HepG2 (cell line): Measurements from ENCODE around the gene TM7SF3. TPM values are rescaled to one million over a fixed set of nuclear protein-coding genes. Genes with fewer than 3 reads are reported as not detected.
A peak's percentile ranks its signal among the peaks of the same experiment; 100 is the strongest.

Source experiments
- FLYWCH1 ChIP-seq: sonication (generic); formaldehyde crosslinking; IDR thresholded peaks from 2 replicates; pipeline ENCODE4 v1.8.1; 2023; ENCODE audit warnings: mild to moderate bottlenecking, missing genetic modification reagents
- GPBP1L1 ChIP-seq: sonication (generic); formaldehyde crosslinking; IDR thresholded peaks from 2 replicates; pipeline ENCODE4 v1.5.0; 2020; ENCODE audit warnings: mild to moderate bottlenecking, missing genetic modification reagents
- IKZF4 ChIP-seq: sonication (generic); formaldehyde crosslinking; IDR thresholded peaks from 2 replicates; pipeline ENCODE4 v1.5.1; 2020; ENCODE audit warnings: borderline replicate concordance, mild to moderate bottlenecking, low read depth, missing genetic modification reagents; ENCODE audit errors: not compliant biosample characterization
- KMT2B ChIP-seq: IDR thresholded peaks from 2 replicates; pipeline ENCODE4 v1.6.1; 2016; ENCODE audit warnings: missing genetic modification reagents, missing compliant biosample characterization
- PAWR ChIP-seq: sonication (generic); formaldehyde crosslinking; IDR thresholded peaks from 2 replicates; pipeline ENCODE4 v1.4.0; 2020; ENCODE audit warnings: missing genetic modification reagents, mild to moderate bottlenecking, borderline replicate concordance
- SMAD9 ChIP-seq: sonication (generic); formaldehyde crosslinking; IDR thresholded peaks from 2 replicates; pipeline ENCODE4 v1.5.1; 2020; ENCODE audit warnings: mild to moderate bottlenecking, missing genetic modification reagents
- TBX2 ChIP-seq: sonication (generic); formaldehyde crosslinking; IDR thresholded peaks from 2 replicates; pipeline ENCODE4 v1.5.0; 2020; ENCODE audit warnings: missing genetic modification reagents, mild to moderate bottlenecking, borderline replicate concordance
- TFE3 ChIP-seq: IDR thresholded peaks from 2 replicates; pipeline ENCODE4 v1.6.1; 2016
- ZBTB33 ChIP-seq: sonication (generic); formaldehyde crosslinking; IDR thresholded peaks from 2 replicates; pipeline ENCODE4 v1.4.0; 2020; ENCODE audit warnings: missing genetic modification reagents
- ZFP37 ChIP-seq: sonication (generic); formaldehyde crosslinking; IDR thresholded peaks from 2 replicates; pipeline ENCODE4 v1.4.0; 2020; ENCODE audit warnings: missing genetic modification reagents, borderline replicate concordance
- ZNF17 ChIP-seq: sonication (generic); formaldehyde crosslinking; IDR thresholded peaks from 2 replicates; pipeline ENCODE4 v1.5.0; 2020; ENCODE audit warnings: mild to moderate bottlenecking, missing genetic modification reagents
- ZNF180 ChIP-seq: sonication (generic); formaldehyde crosslinking; IDR thresholded peaks from 2 replicates; pipeline ENCODE4 v1.4.0; 2020; ENCODE audit warnings: low read depth, missing genetic modification reagents, borderline replicate concordance
- ZNF281 ChIP-seq: sonication (generic); formaldehyde crosslinking; IDR thresholded peaks from 2 replicates; pipeline ENCODE4 v1.4.0; 2020; ENCODE audit warnings: missing genetic modification reagents, borderline replicate concordance
- ZNF33B ChIP-seq: sonication (generic); formaldehyde crosslinking; IDR thresholded peaks from 2 replicates; pipeline ENCODE4 v1.5.1; 2020; ENCODE audit warnings: mild to moderate bottlenecking, missing genetic modification reagents
- ZNF746 ChIP-seq: sonication (generic); formaldehyde crosslinking; IDR thresholded peaks from 2 replicates; pipeline ENCODE4 v1.8.0; 2022; ENCODE audit warnings: mild to moderate bottlenecking, missing genetic modification reagents
- ZNF800 ChIP-seq: sonication (generic); formaldehyde crosslinking; IDR thresholded peaks from 2 replicates; pipeline ENCODE4 v1.4.0; 2020; ENCODE audit warnings: missing genetic modification reagents
- ZSCAN25 ChIP-seq: sonication (generic); formaldehyde crosslinking; IDR thresholded peaks from 2 replicates; pipeline ENCODE4 v1.8.0; 2022; ENCODE audit warnings: mild to moderate bottlenecking, missing genetic modification reagents
- polyA plus RNA-seq, 8 experiments: library from polyadenylated mRNA; depleted of rRNA in 3 of 8; stranded (reverse) in 7 of 8; unstranded in 1 of 8; fragments of >200 nt; fragmentation: Illumina TruSeq in 4 of 8; extraction: Trizol in 4 of 8; gene quantifications; 2 replicates each; pipeline versions ENCODE4 v1.2.1 to v1.2.3, GENCODE V29; 2011 to 2016; ENCODE audit warnings: low read depth in 4 of 8, missing spikeins in 1 of 8, mixed read lengths in 1 of 8; ENCODE audit not compliant: insufficient read depth in 1 of 8
- total RNA-seq, 5 experiments: library from RNA; depleted of rRNA; stranded (reverse); fragments of >200 nt; fragmentation: Illumina TruSeq; extraction: Trizol; gene quantifications; 2 replicates each; pipeline ENCODE4 v1.2.3, GENCODE V29; 2016; ENCODE audit warnings: low read depth in 1 of 5

The TM7SF3 gene
- total and polyA plus RNA-seq, 2 of the 13 experiments (the other 11 are each of a cell fraction or from before 2014, with no cell fraction given) = 116 to 142 TPM

GRCh38 chr12:26937863-26938700, 76.1 kb downstream of the TM7SF3 start, which contains the start of the genes FGFR1OP2 and INTS13 (continued):
- TF ChIP-seq FLYWCH1 (CRISPR knock-in tag) = no peak
- no peak for TF ChIP-seq ZNF17 (CRISPR knock-in tag)
- peak; percentile 20; the same call in 1 of the 2 replicates for TF ChIP-seq TBX2
- TF ChIP-seq ZNF746 (CRISPR knock-in tag) = no peak; the same call in 1 of the 2 replicates
- TF ChIP-seq ZNF180 (CRISPR knock-in tag) = no peak
- TF ChIP-seq ZBTB33 (CRISPR knock-in tag) = no peak
- TF ChIP-seq IKZF4 (CRISPR knock-in tag) = peak; percentile 64
- TF ChIP-seq ZNF800 (CRISPR knock-in tag) = no peak
- TF ChIP-seq ZNF33B (CRISPR knock-in tag) = no peak
- 0 out of 2 replicates have a peak, but pooled peaks have one; percentile 18 for TF ChIP-seq ZSCAN25 (CRISPR knock-in tag)
- no peak; the same call in 1 of the 2 replicates for TF ChIP-seq ZFP37 (CRISPR knock-in tag)
- TF ChIP-seq KMT2B (CRISPR knock-in tag) = peak; percentile 89
- peak; percentile 69; the same call in 1 of the 2 replicates for TF ChIP-seq PAWR (CRISPR knock-in tag)
- TF ChIP-seq GPBP1L1 = no peak
- no peak for TF ChIP-seq TFE3 (CRISPR knock-in tag)
- no peak; the same call in 1 of the 2 replicates for TF ChIP-seq SMAD9 (CRISPR knock-in tag)
- TF ChIP-seq ZNF281 (CRISPR knock-in tag) = peak; percentile 74; the same call in 1 of the 2 replicates
